GM11168 (cell line): ENCODE results near the gene NOSIP.

Experiments
- in situ Hi-C: fragments of 300-500 bp; cut with MboI; formaldehyde crosslinking; loops from one replicate; pipeline ENCODE4 v1.12.0; 2022; ENCODE audit warnings: low sequenced_read_pairs; ENCODE audit not compliant: unreplicated experiment

NOSIP gene

GRCh38 chr19:49574206-49574755, 6.1 kb downstream of the NOSIP start:
- in situ Hi-C loops, result no loop called here

GRCh38 chr19:49573425-49573824, 6.9 kb downstream of the NOSIP start:
- in situ Hi-C loops, result no loop called here

- in situ Hi-C loops, result no loop called here
Measured at GRCh38 chr19:49573009-49573408, 7.3 kb downstream of the NOSIP start.

GRCh38 chr19:49570997-49571676, 9.2 kb downstream of the NOSIP start:
- in situ Hi-C loops, result no loop called here

GRCh38 chr19:49570138-49570856, 10.1 kb downstream of the NOSIP start:
- in situ Hi-C loops, result no loop called here

- in situ Hi-C loops, result no loop called here
Measured at GRCh38 chr19:49567861-49568441, 12.4 kb downstream of the NOSIP start.

GRCh38 chr19:49566302-49566701, 14.1 kb downstream of the NOSIP start:
- in situ Hi-C loops, result no loop called here

- in situ Hi-C loops, result no loop called here
Measured at GRCh38 chr19:49565261-49565660, 15.1 kb downstream of the NOSIP start.

- in situ Hi-C loops, result no loop called here
Measured at GRCh38 chr19:49564616-49565045, 15.7 kb downstream of the NOSIP start.

- in situ Hi-C loops, result no loop called here
Measured at GRCh38 chr19:49560358-49560900, 19.9 kb downstream of the NOSIP start.

GRCh38 chr19:49559928-49560327, 20.4 kb downstream of the NOSIP start:
- in situ Hi-C loops, result no loop called here

GRCh38 chr19:49559443-49559842, 20.9 kb downstream of the NOSIP start:
- in situ Hi-C loops, result no loop called here

GRCh38 chr19:49558591-49558990, 21.8 kb downstream of the NOSIP start:
- in situ Hi-C loops, result no loop called here

GRCh38 chr19:49557641-49558325, 22.6 kb downstream of the NOSIP start:
- in situ Hi-C loops, result no loop called here

GRCh38 chr19:49556412-49557398, 23.7 kb downstream of the NOSIP start:
- in situ Hi-C loops, result no loop called here

- in situ Hi-C loops, result no loop called here
Measured at GRCh38 chr19:49555600-49556411, 24.6 kb downstream of the NOSIP start.

- in situ Hi-C loops, result no loop called here
Measured at GRCh38 chr19:49554701-49555181, 25.6 kb downstream of the NOSIP start.
